OCI-LY1 (cell line): ENCODE results near the gene F11R.

Source experiments
- CTCF ChIP-seq: fragments of 200-600 bp; sonication (generic), shearing (Covaris generic); IDR thresholded peaks from 2 replicates; pipeline ENCODE4 v1.5.1; 2017; ENCODE audit warnings: mild to moderate bottlenecking, antibody characterized with exemption, low read length, moderate library complexity, mixed read lengths
- EZH2 ChIP-seq: fragments of 200-600 bp; sonication (generic), shearing (Covaris generic); IDR thresholded peaks from 2 replicates; pipeline ENCODE4 v1.8.0; 2017; ENCODE audit warnings: borderline replicate concordance, mixed run types, mild to moderate bottlenecking, antibody characterized with exemption, low read length, moderate library complexity, mixed read lengths

- TF ChIP-seq CTCF, result no peak
- TF ChIP-seq EZH2, result no peak
Observed at GRCh38 chr1:161013488-161014230, 7.3 kb downstream of the F11R start.
